Gastroesophageal sphincter (tissue), 3 donors: ENCODE data around the gene AMBP.

Experiments
- CTCF ChIP-seq, 4 experiments: fragments of 200-600 bp in 2 of 4; fragments of 450-650 bp in 2 of 4; sonication (generic) in 1 of 4; IDR thresholded peaks; one replicate each; pipeline ENCODE4 v1.5.1; 2017 to 2019; ENCODE audit warnings: antibody characterized with exemption in 4 of 4, mild to moderate bottlenecking in 2 of 4, moderate library complexity in 2 of 4
- POLR2A ChIP-seq, 2 donors: fragments of 450-650 bp; IDR thresholded peaks; one replicate each; pipeline ENCODE4 v1.6.1; 2017; ENCODE audit warnings: antibody characterized with exemption in 2 of 2, mild to moderate bottlenecking in 2 of 2, moderate library complexity in 1 of 2

GRCh38 chr9:114050226-114050568 lies 27.9 kb downstream of the AMBP start:
- TF ChIP-seq CTCF (IDR thresholded peaks at IDR 0.05) (no peak), POLR2A (IDR thresholded peaks at IDR 0.05) (no peak)
